Activated B cell treated with CpG ODN at 0.5 μM for 24 hours (primary cell): ENCODE results near the gene PSMA7. TPM values are rescaled to one million over a fixed set of nuclear protein-coding genes. Genes with fewer than 3 reads are reported as not detected.

Source experiments
- ATAC-seq: fragments of 200-7000 bp; cut with Tn5 transposase; one replicate; pipeline ENCODE4 v1.10.0; 2021; ENCODE audit warnings: low read depth, mild to moderate bottlenecking, moderate library complexity
- CTCF ChIA-PET: fragments of 350-600 bp; sonication (Branson Sonifier 250); formaldehyde crosslinking; loops from one replicate; lab custom pipeline; 2021; ENCODE audit warnings: antibody characterized with exemption; lab: Charles Lee
- POLR2A ChIA-PET: fragments of 350-600 bp; sonication (Branson Sonifier 250); formaldehyde crosslinking; loops from one replicate; lab custom pipeline; 2021; ENCODE audit warnings: antibody characterized with exemption; lab: Charles Lee
- DNase-seq: peaks from one replicate; pipeline ENCODE4 v3.0.0; 2022
- H3K27ac Mint-ChIP-seq: one replicate; pipeline ENCODE4 v1.8.0; 2020; ENCODE audit warnings: mixed read lengths
- H3K27me3 Mint-ChIP-seq: one replicate; pipeline ENCODE4 v1.8.0; 2021; ENCODE audit warnings: mixed read lengths
- H3K36me3 Mint-ChIP-seq: one replicate; pipeline ENCODE4 v1.8.0; 2021; ENCODE audit warnings: low read depth, mixed read lengths
- H3K4me1 Mint-ChIP-seq: one replicate; pipeline ENCODE4 v1.8.0; 2021; ENCODE audit warnings: mixed read lengths
- H3K4me3 Mint-ChIP-seq: one replicate; pipeline ENCODE4 v1.8.0; 2020; ENCODE audit warnings: mild to moderate bottlenecking, mixed read lengths
- H3K9me3 Mint-ChIP-seq: one replicate; pipeline ENCODE4 v1.8.0; 2020; ENCODE audit warnings: mixed read lengths
- CTCF ChIP-seq: fragments of 200-600 bp; IDR thresholded peaks from one replicate; pipeline ENCODE4 v1.8.0; 2022; ENCODE audit warnings: antibody characterized with exemption, mild to moderate bottlenecking
- intact Hi-C: fragments of 100-400 bp; cut with micrococcal nuclease; formaldehyde crosslinking; loops from one replicate; pipeline ENCODE4 v1.15.1; 2024
- total RNA-seq: library from RNA; stranded (reverse); gene quantifications from 2 replicates; pipeline ENCODE4 v1.2.3, GENCODE V29; 2022

The PSMA7 gene
- total RNA-seq, 1 donor from 2014 or later = 241 TPM

- ATAC-seq = no peak
- Mint-ChIP-seq H3K27me3 (no peaks in the 10 kb centered on the region), H3K27ac (peak overlapping the region; percentile 37), H3K4me3 (no peak overlapping the region), H3K4me1 (peaks cover 34% of the 10 kb centered on the region), H3K36me3 (peaks cover 91% of the 10 kb centered on the region), H3K9me3 (no peaks in the 10 kb centered on the region)
- intact Hi-C loops = no loop called here
- no peak for DNase-seq
- POLR2A ChIA-PET = interaction anchor here (0.6 kb wide), 1 partner anchor 9 kb away, joined by 3 read pairs; the partner anchor contains the start of genes PSMA7 and SS18L1
- TF ChIP-seq CTCF = no peak
- CTCF ChIA-PET = interaction anchor here (1.2 kb wide), 1 partner anchor 122 kb away, joined by 3 read pairs; no protein-coding TSS in a partner anchor
Measured at GRCh38 chr20:62133864-62134263, 9.3 kb downstream of the PSMA7 start.

GRCh38 chr20:62133051-62133845 is 9.9 kb downstream of the PSMA7 start:
- H3K27ac Mint-ChIP-seq = no peak overlapping the region
- no peaks in the 10 kb centered on the region for H3K9me3 Mint-ChIP-seq
- peaks cover 93% of the 10 kb centered on the region for H3K36me3 Mint-ChIP-seq
- peaks cover 34% of the 10 kb centered on the region for H3K4me1 Mint-ChIP-seq
- intact Hi-C loops = no loop called here
- POLR2A ChIA-PET = interaction anchor here (0.6 to 1.0 kb wide), 2 partner anchors 10 to 71 kb away, joined by 3 to 4 read pairs; no protein-coding TSS in a partner anchor
- CTCF ChIA-PET = interaction anchor here (1.0 to 1.2 kb wide), 2 partner anchors 102 to 122 kb away, joined by 3 read pairs; no protein-coding TSS in a partner anchor
- ATAC-seq = no peak
- DNase-seq = no peak
- no peaks in the 10 kb centered on the region for H3K27me3 Mint-ChIP-seq
- TF ChIP-seq CTCF = no peak
- no peak overlapping the region for H3K4me3 Mint-ChIP-seq

GRCh38 chr20:62132421-62132820 is 10.8 kb downstream of the PSMA7 start:
- CTCF ChIA-PET = interaction anchor here (1.0 kb wide), 1 partner anchor 103 kb away, joined by 3 read pairs; no protein-coding TSS in a partner anchor
- no peak for TF ChIP-seq CTCF
- ATAC-seq (no peak), DNase-seq (no peak)
- Mint-ChIP-seq H3K9me3 (no peaks in the 10 kb centered on the region), H3K36me3 (peaks cover 93% of the 10 kb centered on the region), H3K4me3 (no peak overlapping the region), H3K27ac (peak overlapping the region; percentile 46), H3K4me1 (peaks cover 28% of the 10 kb centered on the region), H3K27me3 (no peaks in the 10 kb centered on the region)
- intact Hi-C loops = no loop called here
- POLR2A ChIA-PET = interaction anchor here (1.0 kb wide), 1 partner anchor 9 kb away, joined by 3 read pairs; no protein-coding TSS in a partner anchor

GRCh38 chr20:62131560-62132320 is 11.5 kb downstream of the PSMA7 start:
- Mint-ChIP-seq H3K27me3 (no peaks in the 10 kb centered on the region), H3K27ac (peak overlapping the region; percentile 46), H3K4me3 (no peak overlapping the region), H3K36me3 (peaks cover 93% of the 10 kb centered on the region), H3K9me3 (no peaks in the 10 kb centered on the region), H3K4me1 (peaks cover 26% of the 10 kb centered on the region)
- intact Hi-C loops = no loop called here
- CTCF ChIA-PET = interaction anchor here (1.0 kb wide), 1 partner anchor 104 kb away, joined by 3 read pairs; no protein-coding TSS in a partner anchor
- TF ChIP-seq CTCF = no peak
- POLR2A ChIA-PET = interaction anchor here (1.0 kb wide), 1 partner anchor 8 kb away, joined by 3 read pairs; no protein-coding TSS in a partner anchor
- DNase-seq (no peak), ATAC-seq (no peak)
